GM21367 (cell line): ENCODE results near the gene ADGRG7.
A peak's percentile ranks its signal among the peaks of the same experiment; 100 is the strongest.

Source experiments
- ATAC-seq: cut with Tn5 transposase; IDR thresholded peaks from one replicate; pipeline ENCODE4 v1.9.1; 2021; ENCODE audit not compliant: unreplicated experiment

The ADGRG7 gene

DNA sequence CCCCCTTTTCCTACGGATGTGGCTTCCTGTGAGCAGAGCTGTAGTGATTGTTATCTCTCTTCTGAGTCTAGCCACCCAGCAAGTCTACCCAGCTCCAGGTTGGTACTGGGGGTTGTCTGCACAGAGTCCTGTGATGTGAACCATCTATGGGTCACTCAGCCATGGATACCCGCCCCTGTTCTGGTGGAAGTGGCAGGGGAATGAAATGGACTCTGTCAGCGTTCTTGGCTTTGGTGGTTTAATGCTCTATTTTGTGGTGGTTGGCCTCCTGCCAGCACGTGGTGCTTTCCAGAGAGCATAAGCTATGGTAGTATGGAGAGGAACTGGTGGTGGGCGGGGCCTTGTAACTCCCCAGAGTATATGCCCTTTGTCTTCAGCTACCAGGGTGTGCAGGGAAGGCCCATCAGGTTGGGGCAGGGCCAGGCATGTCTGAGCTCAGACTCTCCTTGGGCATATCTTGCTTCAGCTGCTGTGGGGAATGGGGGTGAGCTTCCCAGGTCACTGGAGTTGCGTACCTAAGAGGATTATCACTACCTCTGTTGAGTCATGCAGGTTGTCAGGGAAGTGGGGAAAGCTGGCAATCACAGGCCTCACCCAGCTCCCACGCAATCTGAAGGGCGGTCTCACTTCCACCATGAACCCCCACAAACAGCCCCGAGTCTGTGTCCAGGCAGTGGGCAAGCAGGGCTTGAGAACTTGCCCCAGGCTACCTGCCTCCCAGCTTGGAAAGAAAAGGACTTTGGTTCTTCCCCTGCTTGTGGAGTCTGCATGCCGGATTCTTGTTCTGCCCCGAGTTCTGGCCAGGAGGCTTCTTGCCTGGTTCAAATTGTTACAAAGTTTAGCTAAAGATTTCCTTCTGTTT, 9.0 kb upstream of the ADGRG7 start:
- no peak for ATAC-seq

DNA sequence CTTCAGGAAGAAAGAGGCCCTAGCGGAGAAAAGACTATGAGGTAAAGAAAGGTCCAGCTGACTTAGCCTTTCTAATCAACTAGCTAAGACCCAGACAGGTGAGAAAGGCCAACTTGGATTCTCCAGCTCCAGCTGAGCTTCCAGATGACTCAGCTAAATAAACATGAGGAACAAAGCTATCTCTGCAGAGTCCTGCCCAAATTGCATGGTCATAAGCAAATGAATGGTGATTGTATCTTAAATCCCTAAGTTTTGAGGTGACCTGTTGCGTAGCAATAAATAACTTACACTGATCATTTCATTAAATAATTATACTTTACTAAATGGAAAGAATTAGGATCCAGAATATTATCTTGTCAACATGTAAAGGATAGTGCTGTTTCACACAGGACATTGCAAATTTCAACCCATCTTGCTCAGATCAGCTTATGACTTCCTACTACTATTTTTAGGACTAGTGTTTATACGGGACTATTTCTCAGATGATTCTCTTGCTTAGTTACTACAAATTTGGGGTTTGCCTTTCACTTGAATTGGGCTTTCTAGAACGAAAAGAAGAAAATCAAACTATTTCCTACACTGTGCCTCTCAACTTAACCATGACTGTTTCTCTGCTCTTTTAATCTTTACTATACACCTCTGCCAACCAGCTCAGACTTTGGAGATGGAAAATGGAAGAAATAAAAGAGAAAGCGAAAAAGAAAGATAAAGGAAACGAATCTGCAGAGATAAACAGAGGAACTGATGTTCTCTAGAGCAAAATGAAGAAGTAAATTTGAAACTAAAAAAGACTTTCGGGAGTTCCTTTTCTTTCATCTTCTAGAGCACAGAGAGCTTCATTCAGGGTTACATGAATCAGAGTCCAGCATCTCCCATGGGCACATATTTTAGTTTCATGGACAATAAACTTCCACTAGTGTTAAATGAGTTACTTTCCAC, 6.6 kb upstream of the ADGRG7 start:
- ATAC-seq: peak; percentile 36

DNA sequence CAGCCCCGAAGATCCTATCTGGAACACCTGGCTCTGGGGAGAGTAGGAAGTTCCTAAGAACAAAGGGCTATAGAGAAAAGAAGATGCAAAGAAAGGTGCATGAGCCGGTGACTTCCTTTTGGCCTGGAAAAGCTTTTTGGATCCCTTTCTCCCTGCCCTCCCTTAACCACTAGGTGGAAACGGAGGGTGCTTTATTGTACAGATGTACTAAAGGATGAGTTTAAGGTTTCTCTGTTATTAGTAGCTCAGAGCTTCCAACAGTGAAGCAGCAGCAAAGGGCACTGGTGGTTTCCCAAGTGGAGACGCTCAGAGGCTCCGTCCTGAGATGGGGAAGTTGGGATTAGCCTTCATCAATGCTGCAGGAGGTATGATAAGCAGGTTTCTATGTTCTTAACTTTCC, 5.9 kb upstream of the ADGRG7 start:
- ATAC-seq: peak; percentile 38

DNA sequence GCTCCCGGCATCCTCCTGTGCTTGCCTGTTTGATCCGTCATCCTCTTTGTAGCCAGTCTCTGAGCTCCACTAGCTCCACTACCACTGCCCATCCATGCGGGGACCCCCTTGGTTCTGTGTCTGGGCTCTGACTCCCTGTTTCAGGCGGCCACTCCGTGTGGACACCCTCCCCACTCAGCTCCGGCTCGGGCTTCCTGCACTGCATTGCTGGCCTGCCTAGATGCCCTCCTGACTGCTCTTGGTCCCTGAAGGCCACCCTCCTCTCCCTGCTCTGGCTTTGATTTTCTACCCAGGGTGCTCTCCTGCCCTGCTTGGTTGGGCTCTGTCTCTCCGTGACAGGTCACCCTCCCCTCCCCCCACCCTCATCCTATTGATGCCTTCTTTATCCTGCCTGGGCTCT, 4.0 kb upstream of the ADGRG7 start:
- no peak for ATAC-seq

DNA sequence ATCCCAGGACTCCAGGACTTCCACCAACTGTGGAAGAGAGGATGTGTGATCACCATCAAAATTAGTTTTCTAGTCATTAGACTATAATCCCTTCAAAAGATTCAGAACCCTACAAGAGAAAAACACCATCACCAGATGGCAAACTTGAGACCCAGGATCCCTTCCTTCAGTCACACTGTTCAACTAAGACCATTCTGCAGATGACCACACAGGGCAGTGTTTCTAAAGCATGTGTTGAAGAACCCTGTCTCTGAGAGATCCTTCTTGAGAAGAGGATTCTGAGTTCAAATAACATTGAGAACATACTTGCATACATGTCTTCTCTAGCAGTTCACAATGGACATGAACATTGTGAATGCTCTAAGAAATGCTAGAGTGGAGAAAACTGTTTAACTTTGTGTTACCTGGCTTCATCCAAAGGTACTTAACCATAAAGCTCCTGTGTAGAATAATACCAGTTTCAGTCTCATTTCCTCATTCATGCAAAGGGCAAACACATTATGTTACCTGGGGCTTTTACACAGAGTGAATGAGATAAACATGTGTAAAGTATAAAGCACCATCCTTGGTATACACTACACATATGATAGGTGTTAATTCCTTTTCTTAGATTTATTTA, 2.4 kb upstream of the ADGRG7 start:
- peak; percentile 80 for ATAC-seq

DNA sequence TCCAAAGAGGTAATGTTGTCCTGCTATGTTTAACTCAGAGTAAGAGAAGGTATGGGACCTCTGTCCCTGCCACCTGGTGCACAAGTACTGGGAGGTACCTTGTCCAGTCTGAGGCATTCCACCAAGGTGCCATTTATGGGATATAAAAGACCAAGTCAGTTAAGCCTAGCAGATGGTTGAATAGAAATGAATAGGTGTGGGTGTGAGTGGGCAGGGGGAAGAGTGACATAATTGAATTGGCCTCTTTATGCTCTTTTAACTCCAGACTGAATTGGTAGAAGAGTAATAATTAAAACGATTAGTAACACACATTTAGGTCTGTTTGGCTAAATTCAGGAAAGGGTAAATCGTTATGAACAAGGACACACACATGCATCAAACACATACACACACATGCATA, 562 bp downstream of the ADGRG7 start:
- ATAC-seq: no peak

DNA sequence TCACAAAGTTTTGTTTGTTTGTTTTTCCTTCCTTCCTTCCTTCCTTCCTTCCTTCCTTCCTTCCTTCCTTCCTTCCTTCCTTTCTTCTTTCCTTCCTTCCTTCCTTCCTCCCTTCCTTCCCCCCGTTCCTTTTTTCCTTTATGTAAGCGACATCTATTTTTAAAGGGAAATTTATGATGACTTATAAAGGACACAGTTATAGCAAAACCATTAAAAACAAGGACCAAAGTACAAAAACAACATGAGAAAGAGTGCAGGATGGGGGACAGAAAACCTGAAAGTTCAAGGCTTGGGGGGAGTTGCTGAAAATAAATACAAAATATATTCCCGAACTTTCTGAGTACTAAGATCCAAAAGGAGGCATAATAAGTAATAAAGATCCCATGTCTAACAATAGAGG, 1.8 kb downstream of the ADGRG7 start:
- ATAC-seq: no peak

DNA sequence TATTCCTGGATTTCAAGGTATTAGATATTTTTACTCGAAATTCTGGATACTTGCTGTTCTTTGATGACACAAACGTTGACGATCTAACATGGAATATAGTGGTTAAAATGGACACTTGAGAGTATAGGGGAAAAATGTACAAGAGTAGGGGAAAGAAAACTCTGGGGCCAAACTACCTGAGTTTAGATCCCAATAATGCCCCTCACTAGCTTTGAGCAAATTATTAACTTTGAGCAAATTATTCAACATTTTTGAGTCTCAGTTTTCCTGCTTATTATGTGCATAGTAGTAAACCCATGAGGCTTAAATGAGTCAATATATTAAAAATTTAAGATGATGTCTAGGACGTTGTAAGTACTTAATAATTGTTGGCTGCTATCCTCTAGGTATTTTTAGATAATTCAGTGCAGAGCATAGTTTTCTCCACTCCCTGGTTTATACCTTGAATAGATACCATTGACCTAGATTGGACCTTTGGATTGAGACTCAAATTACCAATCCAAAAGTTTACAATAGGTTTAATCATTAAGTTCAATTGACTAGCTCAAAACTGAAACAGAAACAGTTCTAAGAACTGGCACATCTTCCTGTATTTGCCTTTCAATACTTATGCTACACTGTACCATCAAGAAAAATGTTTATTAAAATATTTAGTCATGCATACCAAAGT, 4.5 kb downstream of the ADGRG7 start:
- no peak for ATAC-seq

DNA sequence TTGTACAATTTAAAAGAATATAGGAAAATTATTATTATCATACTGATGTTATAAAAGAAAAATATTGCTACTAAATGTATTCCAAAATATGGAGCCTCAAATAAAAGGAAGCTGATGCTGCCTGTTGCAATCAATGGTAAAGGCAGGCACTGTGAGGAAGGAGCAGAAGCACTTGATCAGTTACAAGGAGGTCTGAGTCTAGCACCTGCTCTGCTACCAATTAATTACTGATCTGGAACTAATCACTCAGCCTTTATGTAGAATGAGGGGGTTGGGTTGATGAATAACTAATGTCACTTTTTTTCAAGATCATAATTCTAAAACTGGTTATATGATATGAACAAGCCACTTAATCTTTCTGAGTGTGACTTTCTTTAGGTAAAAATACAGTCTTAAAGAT, 5.5 kb downstream of the ADGRG7 start:
- ATAC-seq: no peak

DNA sequence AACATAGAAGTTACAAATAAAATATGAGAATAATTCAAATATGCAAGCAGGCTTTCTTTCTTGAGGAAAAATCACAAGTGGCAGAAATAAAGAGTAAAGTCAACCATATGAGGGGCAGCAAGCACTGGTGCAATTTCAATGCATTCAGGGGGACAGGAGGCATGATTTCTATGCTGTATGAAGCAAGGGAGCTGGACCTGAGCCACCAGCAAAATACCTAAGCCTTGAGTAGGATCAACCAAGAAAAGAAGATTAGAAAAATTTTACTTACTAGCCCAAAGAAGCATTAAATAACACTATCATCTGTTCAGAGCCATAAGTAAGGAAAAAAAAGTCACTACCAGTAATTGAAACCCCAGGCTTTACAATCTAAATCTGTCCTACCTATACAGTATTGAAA, 6.3 kb downstream of the ADGRG7 start:
- ATAC-seq: no peak

DNA sequence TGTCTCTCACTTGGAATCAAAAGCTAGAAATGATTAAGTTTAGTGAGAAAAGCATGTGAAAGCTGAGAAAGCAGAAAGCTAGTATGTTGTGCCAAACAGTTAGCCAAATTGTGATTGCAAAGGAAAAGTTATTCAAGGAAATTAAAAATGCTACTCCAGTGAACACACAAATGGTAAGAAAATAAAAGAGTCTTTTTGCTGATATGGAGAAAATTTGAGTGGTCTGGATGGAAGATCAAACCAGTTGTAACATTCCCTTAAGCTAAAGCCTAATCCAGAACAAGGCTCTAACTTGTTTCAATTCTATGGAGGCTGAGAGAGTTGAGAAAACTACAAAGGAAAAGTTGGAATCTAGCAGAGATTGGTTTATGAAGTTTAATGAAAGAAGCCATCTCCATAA, 11.8 kb downstream of the ADGRG7 start:
- no peak for ATAC-seq

DNA sequence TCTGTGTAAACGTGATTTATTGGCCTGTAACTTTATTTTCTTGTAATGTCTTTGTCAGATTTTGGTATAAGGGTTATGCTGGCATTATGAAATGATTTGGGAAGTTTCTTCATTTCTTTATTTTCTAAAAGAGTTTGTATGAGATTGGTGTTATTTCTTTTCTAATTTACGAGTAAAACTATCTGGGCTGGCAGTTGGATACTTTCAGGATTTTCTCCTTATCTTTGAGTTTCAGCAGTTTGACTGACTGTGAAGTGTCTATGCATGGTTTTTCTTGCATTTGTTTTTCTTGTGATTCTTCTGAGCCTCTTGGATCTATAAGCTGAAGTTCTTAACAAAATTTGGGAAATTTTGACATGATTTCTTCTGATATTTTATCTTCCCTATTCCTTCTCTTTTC, 18.1 kb downstream of the ADGRG7 start:
- ATAC-seq: no peak

DNA sequence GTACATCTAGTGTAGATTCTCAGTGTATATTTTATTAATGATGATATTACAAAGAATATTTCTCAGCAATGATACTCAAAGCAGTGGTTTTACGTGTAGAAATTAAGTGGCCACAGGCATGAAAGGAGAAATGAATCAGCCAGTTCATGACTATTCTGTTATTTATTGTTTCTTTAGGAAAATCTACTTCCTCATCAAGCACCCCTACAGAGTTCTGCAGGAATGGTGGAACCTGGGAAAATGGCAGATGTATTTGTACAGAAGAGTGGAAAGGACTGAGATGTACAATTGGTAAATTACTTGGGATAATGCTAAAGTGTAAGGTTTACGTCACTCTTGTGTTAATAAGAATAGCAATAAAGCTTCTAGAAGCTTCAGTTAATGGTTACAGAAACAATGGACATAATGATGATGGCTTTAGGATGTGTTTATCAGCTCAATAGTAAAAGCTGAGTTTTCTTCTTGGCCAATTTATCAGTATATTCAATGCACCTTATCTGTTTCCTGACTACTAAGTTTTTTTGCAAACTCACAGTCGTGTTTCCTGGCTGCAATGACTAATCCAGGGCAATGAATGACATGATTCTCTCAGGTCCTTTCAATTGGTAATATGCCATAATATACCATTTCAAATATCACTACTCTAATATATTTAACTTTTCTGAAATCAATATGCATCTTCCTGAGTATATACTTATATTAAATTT, 20.2 kb downstream of the ADGRG7 start:
- ATAC-seq: no peak

DNA sequence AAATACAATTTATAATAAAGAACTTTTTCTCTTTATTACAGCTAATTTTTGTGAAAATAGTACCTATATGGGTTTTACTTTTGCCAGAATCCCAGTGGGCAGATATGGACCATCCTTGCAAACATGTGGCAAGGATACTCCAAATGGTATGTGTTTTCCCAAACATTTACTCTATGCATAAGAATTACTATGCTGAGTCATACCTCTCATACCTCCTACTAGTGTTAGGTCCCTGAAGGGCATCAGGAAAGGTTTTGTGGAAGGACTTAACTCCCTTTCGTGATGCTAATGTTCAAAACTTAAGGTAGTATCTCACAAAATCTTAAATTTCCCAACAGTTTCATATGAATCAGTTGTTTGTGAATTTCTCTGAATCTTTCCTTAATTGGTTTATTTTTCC, 21.3 kb downstream of the ADGRG7 start:
- no peak for ATAC-seq

DNA sequence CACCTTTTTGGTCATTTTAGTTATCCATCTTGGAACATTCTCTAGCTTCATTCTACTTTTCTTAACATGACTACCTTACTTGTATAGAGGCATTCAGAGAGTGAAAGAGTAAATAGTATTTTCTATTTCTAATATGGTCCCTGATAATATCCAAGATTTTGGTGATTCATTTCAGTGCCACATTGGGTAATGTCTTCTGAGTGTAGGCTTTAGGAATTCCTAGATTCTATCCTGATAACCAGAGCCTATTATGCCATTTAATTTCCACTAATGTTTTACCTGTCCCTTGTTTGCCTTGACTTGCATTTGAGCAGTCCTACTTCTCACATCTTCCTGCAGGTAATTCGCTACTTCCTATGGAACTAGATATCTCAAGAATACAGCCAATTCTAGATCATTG, 21.8 kb downstream of the ADGRG7 start:
- ATAC-seq: no peak

DNA sequence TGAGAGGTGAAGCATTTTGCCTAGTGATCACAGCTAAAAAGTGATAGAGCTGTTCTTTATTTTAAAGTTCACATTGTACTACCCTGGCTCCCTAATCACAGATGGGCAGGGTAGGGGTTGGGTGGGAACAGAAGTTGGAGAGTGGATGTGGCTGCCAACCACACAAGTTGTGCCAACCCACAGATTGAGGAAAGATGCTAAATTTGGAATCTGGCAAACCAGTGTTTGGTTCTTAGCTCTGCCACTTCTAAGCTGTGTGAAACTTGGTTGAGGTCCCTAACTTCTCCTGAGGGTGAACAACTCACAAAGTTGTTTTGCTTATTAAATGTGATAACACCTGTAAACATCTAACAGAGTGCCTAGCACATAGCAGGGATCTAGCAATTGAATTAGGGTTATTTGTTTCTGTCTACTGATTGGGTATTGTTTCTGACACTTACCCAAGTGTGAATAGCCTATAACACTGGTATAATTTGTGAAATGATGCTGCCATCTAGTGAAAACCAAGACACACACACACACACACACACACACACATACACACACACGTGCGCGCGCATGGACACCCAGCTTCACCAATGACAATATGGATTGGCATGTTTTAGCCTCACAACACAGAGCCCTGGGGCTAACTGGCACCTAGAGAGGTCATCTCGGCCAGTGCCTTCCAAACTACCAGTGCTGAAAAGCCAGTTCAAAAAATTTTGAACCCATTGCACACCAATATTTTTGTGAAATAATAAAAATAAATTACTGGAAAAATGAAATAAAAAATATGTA, 25.3 kb downstream of the ADGRG7 start:
- no peak for ATAC-seq

DNA sequence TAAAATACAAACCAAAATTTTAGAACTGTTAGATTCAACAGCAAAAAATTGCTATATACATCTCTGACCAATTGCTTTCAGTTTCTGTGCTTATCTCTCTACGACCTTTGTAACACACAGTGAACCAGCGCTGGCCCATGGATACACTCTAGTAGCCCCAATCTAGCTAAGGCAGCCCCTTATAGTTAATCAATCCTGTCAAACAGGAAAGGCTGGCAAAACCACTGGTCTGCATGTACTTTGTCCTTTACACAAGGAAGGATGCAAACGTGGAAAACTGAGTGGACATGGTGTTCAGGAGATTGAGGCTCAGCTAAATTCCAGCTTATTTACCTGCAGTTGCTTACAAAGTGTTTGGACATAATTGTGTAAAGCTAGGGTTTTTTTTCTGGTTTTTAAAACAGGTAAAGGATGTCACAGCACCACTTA, 25.9 kb downstream of the ADGRG7 start:
- no peak for ATAC-seq

DNA sequence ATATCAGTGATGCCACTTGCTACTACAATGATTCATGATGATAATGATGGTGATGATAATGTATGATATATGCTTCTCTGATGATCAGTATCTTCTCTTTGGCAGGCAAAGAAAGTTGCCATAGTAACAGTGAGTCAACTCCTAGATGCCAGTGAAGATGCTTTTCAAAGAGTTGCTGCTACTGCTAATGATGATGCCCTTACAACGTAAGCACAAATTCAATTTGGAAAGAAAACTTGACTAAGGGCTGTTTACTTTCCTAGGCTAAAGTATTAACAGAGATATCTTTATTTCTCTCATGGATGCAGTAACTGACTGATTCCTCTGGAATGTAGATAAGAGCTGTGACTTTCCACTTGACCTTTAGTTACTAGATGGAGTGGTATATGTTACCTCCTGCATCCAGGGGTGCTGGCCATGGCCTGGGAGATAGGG, 27.8 kb downstream of the ADGRG7 start:
- ATAC-seq: no peak

DNA sequence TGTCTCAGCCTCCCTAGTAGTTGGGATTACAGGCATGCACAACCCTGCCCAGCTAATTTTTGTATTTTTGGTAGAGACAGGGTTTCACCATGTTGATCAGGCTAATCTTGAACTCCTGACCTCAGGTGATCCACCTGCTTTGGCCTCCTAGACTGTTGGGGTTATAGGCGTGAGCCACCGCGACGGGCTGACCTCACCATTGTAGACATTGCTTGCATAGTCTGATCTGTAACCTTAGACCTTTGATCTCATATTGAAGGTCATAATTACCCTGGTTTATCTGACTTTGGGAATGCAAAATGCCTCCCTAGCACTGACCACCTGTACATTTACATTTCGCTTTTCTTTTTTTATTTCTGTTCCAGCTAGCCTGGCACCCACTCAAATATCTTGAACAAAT, 31.2 kb downstream of the ADGRG7 start:
- ATAC-seq: no peak
